ENCODE results near the gene GHDC.
"Not testable (repeated sequence)": the region's sequence is repeated elsewhere in the genome, so short reads cannot be mapped to it uniquely, and the experiment has no call there.

GHDC gene

GRCh38 chr17:42203354-42203753 is 9.1 kb upstream of the GHDC start:
- no peak overlapping the region for H3K4me3 ChIP-seq (ENCODE audit: low read depth, low read length)

GRCh38 chr17:42202696-42203095 is 8.4 kb upstream of the GHDC start:
- H3K4me3 ChIP-seq (ENCODE audit: low read depth, low read length) = no peak overlapping the region

- H3K4me3 ChIP-seq (ENCODE audit: low read depth, low read length) = no peak overlapping the region
Observed at GRCh38 chr17:42202159-42202558, 7.9 kb upstream of the GHDC start.

GRCh38 chr17:42201458-42201772 is 7.1 kb upstream of the GHDC start:
- H3K4me3 ChIP-seq (ENCODE audit: low read depth, low read length) = no peak overlapping the region

DNA sequence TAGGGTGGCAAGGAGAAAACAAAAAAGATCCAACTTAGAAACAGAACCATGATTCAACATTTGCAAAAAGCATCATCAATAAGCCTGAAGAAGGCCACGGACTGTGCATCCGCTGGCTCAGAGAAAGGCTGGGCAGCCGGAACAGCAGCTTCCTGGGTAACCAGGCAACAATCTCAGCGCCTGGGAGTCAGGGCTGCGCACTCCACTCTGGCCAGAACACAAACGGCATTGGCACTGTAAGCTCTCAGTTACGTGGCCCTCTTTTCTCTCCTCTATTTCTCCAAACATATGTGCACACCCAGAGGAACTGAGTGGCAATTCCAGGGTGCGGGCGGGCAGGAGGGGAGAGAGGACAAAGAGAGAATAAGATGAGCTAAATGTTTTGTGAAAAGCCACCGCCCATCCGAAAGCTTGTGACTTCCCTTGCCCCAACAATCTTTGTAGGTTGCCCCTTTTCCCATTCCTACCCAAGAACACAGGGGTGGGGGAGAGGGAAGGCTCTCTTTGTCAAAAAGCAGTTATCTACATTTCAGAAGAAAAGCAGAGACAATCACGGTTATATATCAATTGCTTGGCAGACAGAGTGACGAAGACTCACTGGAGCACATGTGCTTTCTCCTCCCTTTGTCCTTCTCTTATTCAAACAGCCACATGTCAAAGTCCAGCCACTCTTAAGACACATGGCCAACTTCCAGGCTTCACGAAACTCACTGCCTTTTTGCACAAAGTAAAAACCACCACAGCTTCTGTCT is 6.6 kb upstream of the GHDC start:
- no peak overlapping the region for H3K4me3 ChIP-seq (ENCODE audit: low read depth, low read length)

GRCh38 chr17:42199416-42200011 is 5.2 kb upstream of the GHDC start:
- no peak overlapping the region for H3K4me3 ChIP-seq (ENCODE audit: low read depth, low read length)

DNA sequence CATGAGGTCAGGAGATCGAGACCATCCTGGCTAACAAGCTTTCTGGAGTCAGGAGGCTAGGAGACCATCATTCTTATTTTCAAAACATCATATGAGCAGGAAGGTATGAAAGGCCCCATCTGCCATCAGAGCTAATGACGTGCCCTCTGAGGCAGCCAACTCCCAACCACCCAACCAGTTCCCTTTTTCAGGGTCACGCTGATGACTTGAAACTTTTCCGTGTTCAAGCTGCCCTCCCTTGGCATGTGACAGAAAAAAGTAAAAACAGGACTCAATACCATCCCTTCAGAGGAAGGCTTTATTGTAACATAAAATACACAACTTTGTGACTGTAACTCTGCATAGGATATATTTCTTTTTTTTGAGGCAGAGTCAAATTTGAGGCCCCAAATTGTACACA is 4.6 kb upstream of the GHDC start:
- H3K4me3 ChIP-seq (ENCODE audit: low read depth, low read length) = no peak overlapping the region

DNA sequence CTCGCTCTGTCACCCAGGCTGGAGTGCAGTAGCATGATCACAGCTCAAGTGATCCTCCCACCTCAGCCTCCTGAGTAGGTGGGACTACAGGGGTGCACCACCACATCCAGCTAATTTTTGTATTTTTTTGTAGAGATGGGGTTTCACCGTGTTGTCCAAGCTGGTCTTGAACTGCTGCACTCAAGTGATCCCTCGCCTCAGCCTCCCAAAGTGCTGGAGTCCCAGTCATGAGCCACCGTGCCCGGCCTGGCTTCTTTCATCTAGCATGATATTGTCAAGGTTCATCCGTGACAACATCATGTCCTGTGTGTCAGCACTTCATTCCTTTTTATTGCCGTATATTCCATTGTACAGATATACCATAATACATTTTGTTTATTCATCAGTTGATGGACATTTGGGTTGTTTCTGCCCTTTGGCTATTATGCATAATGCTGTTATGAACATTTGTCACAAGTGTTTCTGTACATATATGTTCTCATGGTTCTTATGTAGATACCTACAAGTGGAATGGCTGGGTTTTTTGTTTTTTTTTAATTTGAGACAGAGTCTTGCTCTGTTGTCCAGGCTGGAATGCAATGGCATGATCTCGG is 3.4 kb upstream of the GHDC start:
- no peak overlapping the region for H3K4me3 ChIP-seq (ENCODE audit: low read depth, low read length)

DNA sequence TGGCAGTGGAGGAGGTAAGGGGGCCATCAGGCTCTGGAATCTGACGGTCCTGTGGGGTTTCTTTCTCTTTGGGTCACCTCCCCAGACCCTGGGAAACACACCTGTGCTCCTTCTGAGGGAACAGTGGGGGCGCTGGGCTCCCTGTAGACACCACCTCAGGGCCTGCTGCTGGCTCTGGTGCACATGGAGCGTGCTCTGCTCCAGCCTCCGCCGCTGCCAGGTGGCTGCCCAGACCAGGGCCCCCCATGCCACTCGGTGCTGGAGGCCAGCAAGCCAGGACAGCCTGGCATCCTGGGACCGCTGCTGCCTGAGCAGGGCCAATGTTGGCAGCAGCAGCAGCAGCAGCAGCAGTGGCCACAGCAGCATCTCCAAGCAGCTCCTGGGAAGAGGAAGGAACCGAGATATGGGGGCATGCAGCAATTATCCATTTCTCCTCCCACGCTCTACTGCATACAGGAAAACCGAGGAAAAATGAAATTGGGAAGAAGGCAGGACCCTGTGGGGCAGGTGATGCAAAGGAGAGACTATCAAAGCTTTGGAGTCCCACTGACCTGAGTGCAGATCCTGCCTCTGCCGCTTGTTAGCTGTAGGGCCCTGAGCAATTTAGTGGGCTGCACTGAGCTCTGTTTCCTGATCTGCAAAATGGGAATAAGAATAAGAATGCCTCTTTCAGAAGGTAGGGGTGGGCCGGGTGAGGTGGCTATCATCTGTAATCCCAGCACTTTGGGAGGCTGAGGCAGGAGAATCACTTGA is 902 bp downstream of the GHDC start:
- no peak overlapping the region for H3K4me3 ChIP-seq (ENCODE audit: low read depth, low read length)

- no peak overlapping the region for H3K4me3 ChIP-seq (ENCODE audit: low read depth, low read length)
Observed at GRCh38 chr17:42192189-42193126, 1.8 kb downstream of the GHDC start.

DNA sequence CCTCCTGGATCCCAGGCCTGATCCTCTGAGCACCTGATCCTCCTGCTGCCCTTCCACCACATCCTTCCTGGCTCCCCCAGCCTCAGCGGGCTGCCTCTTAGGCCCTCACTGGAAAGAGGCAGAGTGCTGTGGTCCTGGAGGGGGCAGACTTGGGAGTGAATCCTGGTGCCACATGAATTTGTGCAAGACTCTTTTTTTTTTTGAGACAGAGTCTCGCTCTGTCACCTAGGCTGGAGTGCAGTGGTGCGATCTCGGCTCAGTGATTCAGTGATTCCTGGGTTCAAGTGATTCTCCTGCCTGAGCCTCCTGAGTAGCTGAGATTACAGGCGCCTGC is 3.1 kb downstream of the GHDC start:
- H3K4me3 ChIP-seq (ENCODE audit: low read depth, low read length) = no peak overlapping the region

- no peak overlapping the region for H3K4me3 ChIP-seq (ENCODE audit: low read depth, low read length)
Observed at GRCh38 chr17:42190491-42191274, 3.6 kb downstream of the GHDC start.

DNA sequence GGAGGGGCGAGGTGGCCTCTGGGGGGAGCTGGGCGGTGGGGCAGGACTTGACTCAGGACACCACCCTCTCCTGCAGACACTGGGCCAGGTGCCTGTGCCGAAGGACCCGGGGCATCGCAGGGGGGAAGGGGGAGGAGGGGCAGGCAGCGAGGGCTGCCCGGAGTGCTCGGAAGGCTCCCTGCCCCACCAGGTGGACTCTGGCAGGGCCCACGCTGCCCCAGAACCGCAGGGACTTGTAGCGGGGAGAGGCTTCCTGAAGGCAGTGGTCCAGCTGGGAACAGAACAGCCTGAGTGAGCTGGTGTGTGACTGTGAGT is 4.7 kb downstream of the GHDC start:
- no peak overlapping the region for H3K4me3 ChIP-seq (ENCODE audit: low read depth, low read length)

- no peak overlapping the region for H3K4me3 ChIP-seq (ENCODE audit: low read depth, low read length)
Observed at GRCh38 chr17:42188749-42189650, 5.3 kb downstream of the GHDC start.

- no peak overlapping the region for H3K4me3 ChIP-seq (ENCODE audit: low read depth, low read length)
Observed at GRCh38 chr17:42187833-42188232, 6.5 kb downstream of the GHDC start.

- H3K4me3 ChIP-seq (ENCODE audit: low read depth, low read length) = not testable (repeated sequence)
Observed at GRCh38 chr17:42186191-42186590, 8.1 kb downstream of the GHDC start.

GRCh38 chr17:42185621-42185930 is 8.7 kb downstream of the GHDC start:
- H3K4me3 ChIP-seq (ENCODE audit: low read depth, low read length) = no peak overlapping the region

DNA sequence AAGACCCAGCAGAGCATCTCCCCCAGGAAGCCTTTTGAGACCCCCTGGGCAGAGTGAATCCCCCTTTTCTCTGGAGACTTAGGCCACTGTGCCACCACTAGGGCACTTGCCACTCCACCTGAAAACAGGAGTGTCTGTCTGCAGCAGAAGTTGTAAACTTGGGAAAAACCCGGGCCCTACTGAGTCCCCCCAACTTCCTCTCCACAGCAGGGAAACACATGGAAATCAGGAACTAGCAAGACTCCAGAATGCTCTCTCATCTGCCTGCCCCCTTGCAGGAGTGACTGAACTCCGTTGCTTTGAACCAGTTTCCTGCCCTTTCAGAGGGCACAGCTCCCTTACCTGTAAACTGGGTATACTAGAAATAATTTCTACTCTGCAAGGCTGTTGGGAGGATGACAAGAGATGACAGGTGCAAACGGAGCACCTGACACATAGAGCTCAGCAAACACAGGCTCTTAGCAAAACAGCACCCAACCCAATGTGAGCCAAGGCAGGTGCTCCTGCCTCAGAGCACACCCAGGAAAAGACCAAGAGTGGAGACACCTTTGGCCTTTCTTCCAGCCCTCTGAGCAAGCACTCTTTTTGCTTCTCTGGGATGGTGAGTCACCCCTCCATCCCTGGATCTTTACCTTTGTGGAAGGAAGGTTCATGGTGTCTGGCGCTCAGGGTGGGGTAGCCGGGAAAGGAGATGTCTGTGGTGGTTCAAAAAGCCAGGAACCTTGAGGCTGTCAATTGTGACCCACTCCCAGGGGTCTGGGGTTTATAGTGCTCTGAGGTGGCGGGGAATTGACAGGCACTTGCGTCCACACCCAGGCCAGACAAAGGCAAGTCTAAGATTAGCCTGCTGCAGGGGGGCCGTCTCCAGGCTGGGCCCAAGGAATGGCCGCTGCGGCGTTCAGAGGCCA is 9.3 kb downstream of the GHDC start, which contains the start of gene HCRT:
TSS of gene HCRT (minus strand) at position 740 of the 908 bp plus-strand sequence. CDS start at position 653, 87 bp downstream.
- H3K4me3 ChIP-seq (ENCODE audit: low read depth, low read length) = no peak within 1 kb of the TSS
